HepG2 (cell line): Measurements from ENCODE around the gene LDLRAD3. TPM values are rescaled to one million over a fixed set of nuclear protein-coding genes. Genes with fewer than 3 reads are reported as not detected.

Experiments used
- ATAC-seq: fragments of 200-7000 bp; cut with Tn5 transposase; 3 replicates; pipeline ENCODE4 v1.9.1; 2020; ENCODE audit warnings: mild to moderate bottlenecking, moderate library complexity
- BruUV-seq: library from RNA; stranded (reverse); fragments of 400-500 nt; replicated peaks from 2 replicates; lab custom pipeline; 2021; lab: Mats Ljungman, UMichigan
- CTCF ChIA-PET: fragments of 300-600 bp; formaldehyde crosslinking; extraction: SDS; loops from one replicate; lab custom pipeline; 2021; ENCODE audit warnings: low total read pairs, inconsistent platforms, low intra/inter-chr PET ratio; lab: Yijun Ruan, JAX
- POLR2A ChIA-PET: fragments of 350-600 bp; sonication (Branson Sonifier 250); formaldehyde crosslinking; loops from one replicate; lab custom pipeline; 2020; ENCODE audit warnings: antibody characterized with exemption, inconsistent platforms; lab: Yijun Ruan, JAX
- DNase-seq: peaks from one replicate; pipeline ENCODE4 v3.0.0-alpha.2; 2015; ENCODE audit warnings: low spot score
- FAIRE-seq: peaks from 3 replicates; lab custom pipeline; 2011; peaks lifted over from hg19 to GRCh38; lab: Jason Lieb, UNC
- H2AFZ ChIP-seq: one replicate; pipeline ENCODE4 v1.6.1; 2011; ENCODE audit warnings: low read length, inconsistent platforms
- H3K27ac ChIP-seq: fragments of 300-600 bp; 3 replicates; pipeline ENCODE4 v1.8.0; 2011; ENCODE audit warnings: mixed run types, mild to moderate bottlenecking, mixed read lengths, low read length, inconsistent platforms; ENCODE audit not compliant: insufficient read depth; ENCODE audit errors: extremely low read length
- H3K27me3 ChIP-seq, 2 experiments: fragments of 200-600 bp in 1 of 2; 2 replicates in 1 of 2; 3 replicates in 1 of 2; pipeline versions ENCODE4 v1.6.0 to v1.8.0; 2011; ENCODE audit warnings: low read length in 2 of 2, mild to moderate bottlenecking in 2 of 2, moderate library complexity in 2 of 2, inconsistent platforms in 1 of 2; ENCODE audit not compliant: insufficient read depth in 2 of 2, control insufficient read depth in 1 of 2
- H3K36me3 ChIP-seq, 2 experiments: fragments of 200-600 bp in 1 of 2; replicated peaks in 1 of 2; 2 replicates in 1 of 2; 3 replicates in 1 of 2; pipeline versions ENCODE4 v1.5.1 to v1.8.0; 2011; ENCODE audit warnings: low read length in 2 of 2, inconsistent platforms in 1 of 2; ENCODE audit not compliant: insufficient read depth in 2 of 2, control insufficient read depth in 1 of 2
- H3K4me1 ChIP-seq: 2 replicates; pipeline ENCODE4 v1.5.1; 2012; ENCODE audit warnings: low read length, inconsistent platforms; ENCODE audit not compliant: insufficient read depth
- H3K4me2 ChIP-seq: 2 replicates; pipeline ENCODE4 v1.6.0; 2011; ENCODE audit warnings: low read depth, low read length, inconsistent platforms
- H3K4me3 ChIP-seq, 3 experiments: fragments of 200-600 bp in 1 of 3; sonication (generic), shearing (Covaris generic) in 1 of 3; replicated peaks in 1 of 3; 2 replicates each; pipeline ENCODE4 v1.5.1; 2011 to 2016; ENCODE audit warnings: low read length in 3 of 3, inconsistent platforms in 2 of 3, low read depth in 2 of 3, mild to moderate bottlenecking in 2 of 3, control low read depth in 1 of 3, mixed read lengths in 1 of 3; ENCODE audit not compliant: insufficient read depth in 1 of 3
- H3K79me2 ChIP-seq: one replicate; pipeline ENCODE4 v1.6.1; 2011; ENCODE audit warnings: low read length, inconsistent platforms; ENCODE audit not compliant: insufficient read depth
- H3K9ac ChIP-seq: 2 replicates; pipeline ENCODE4 v1.6.0; 2011; ENCODE audit warnings: mild to moderate bottlenecking, low read depth, low read length, inconsistent platforms; ENCODE audit not compliant: insufficient read depth
- H3K9me3 ChIP-seq: 2 replicates; pipeline ENCODE4 v1.5.1; 2012; ENCODE audit warnings: mild to moderate bottlenecking, low read length
- H4K20me1 ChIP-seq: 2 replicates; pipeline ENCODE4 v1.6.0; 2011; ENCODE audit warnings: inconsistent platforms, mild to moderate bottlenecking, low read length, moderate library complexity; ENCODE audit not compliant: insufficient read depth
- AGO2 ChIP-seq: fragments of 200-400 bp; formaldehyde crosslinking; optimal IDR thresholded peaks from 2 replicates; pipeline ENCODE3; 2017; ENCODE audit warnings: mild to moderate bottlenecking, low read depth, low read length, moderate library complexity
- EP300 ChIP-seq, 3 experiments: sonication (generic) in 1 of 3; formaldehyde crosslinking in 1 of 3; IDR thresholded peaks; 2 replicates each; pipeline versions ENCODE4 v1.5.1 to v1.6.1; 2011 to 2020; ENCODE audit warnings: low read depth in 2 of 3, low read length in 2 of 3, borderline replicate concordance in 1 of 3, improper control_type of control experiment in 1 of 3, mild to moderate bottlenecking in 1 of 3, missing genetic modification reagents in 1 of 3, moderate library complexity in 1 of 3
- HNRNPH1 ChIP-seq: fragments of 200-400 bp; formaldehyde crosslinking; optimal IDR thresholded peaks from 2 replicates; pipeline ENCODE3; 2017; ENCODE audit warnings: mild to moderate bottlenecking, low read depth, low read length
- JDP2 ChIP-seq: sonication (generic); formaldehyde crosslinking; IDR thresholded peaks from 2 replicates; pipeline ENCODE4 v1.8.1; 2022; ENCODE audit warnings: missing genetic modification reagents, borderline replicate concordance
- MIXL1 ChIP-seq: IDR thresholded peaks from 2 replicates; pipeline ENCODE4 v1.6.1; 2016
- PHF20 ChIP-seq: sonication (generic); formaldehyde crosslinking; IDR thresholded peaks from 2 replicates; pipeline ENCODE4 v1.5.0; 2020; ENCODE audit warnings: mild to moderate bottlenecking, missing genetic modification reagents
- XBP1 ChIP-seq: sonication (generic); formaldehyde crosslinking; IDR thresholded peaks from 2 replicates; pipeline ENCODE4 v1.5.0; 2020; ENCODE audit warnings: missing genetic modification reagents
- ZC3H4 ChIP-seq: sonication (generic); formaldehyde crosslinking; IDR thresholded peaks from 2 replicates; pipeline ENCODE4 v1.4.0; 2020; ENCODE audit warnings: missing genetic modification reagents, borderline replicate concordance
- ZNF34 ChIP-seq: sonication (generic); formaldehyde crosslinking; IDR thresholded peaks from 2 replicates; pipeline ENCODE4 v1.4.0; 2020; ENCODE audit warnings: mild to moderate bottlenecking, missing genetic modification reagents, borderline replicate concordance
- WGBS: methylation state at CpG from one replicate; pipeline ENCODE4 v1.1.6; 2017; ENCODE audit warnings: low lambda C conversion rate; 5-methylcytosine and 5-hydroxymethylcytosine counted together
- in situ Hi-C: cut with HindIII; loops from 2 replicates; pipeline ENCODE4 v1.10.0; 2017; ENCODE audit warnings: low pct_unique_long_range_greater_than_20kb; ENCODE audit not compliant: extremely low pct_ligation_motif_present
- intact Hi-C: fragments of 100-400 bp; cut with micrococcal nuclease; formaldehyde crosslinking; loops from one replicate; pipeline ENCODE4 v1.10.0; 2022; ENCODE audit not compliant: unreplicated experiment
- polyA plus RNA-seq, 8 experiments: library from polyadenylated mRNA; depleted of rRNA in 3 of 8; stranded (reverse) in 7 of 8; unstranded in 1 of 8; fragments of >200 nt; fragmentation: Illumina TruSeq in 4 of 8; extraction: Trizol in 4 of 8; gene quantifications; 2 replicates each; pipeline versions ENCODE4 v1.2.1 to v1.2.3, GENCODE V29; 2011 to 2016; ENCODE audit warnings: low read depth in 4 of 8, missing spikeins in 1 of 8, mixed read lengths in 1 of 8; ENCODE audit not compliant: insufficient read depth in 1 of 8
- total RNA-seq, 5 experiments: library from RNA; depleted of rRNA; stranded (reverse); fragments of >200 nt; fragmentation: Illumina TruSeq; extraction: Trizol; gene quantifications; 2 replicates each; pipeline ENCODE4 v1.2.3, GENCODE V29; 2016; ENCODE audit warnings: low read depth in 1 of 5
- TF ChIP-seq, protein P1 (sequence below): sonication (generic); formaldehyde crosslinking; IDR thresholded peaks from 2 replicates; pipeline ENCODE4 v1.4.0; 2020; ENCODE audit warnings: low read depth, mild to moderate bottlenecking, missing genetic modification reagents
- TF ChIP-seq, protein P2 (sequence below): sonication (generic); formaldehyde crosslinking; IDR thresholded peaks from 2 replicates; pipeline ENCODE4 v1.5.0; 2020; ENCODE audit warnings: missing genetic modification reagents
- TF ChIP-seq, protein P3 (sequence below): IDR thresholded peaks from 2 replicates; pipeline ENCODE4 v1.6.1; 2016; ENCODE audit warnings: mild to moderate bottlenecking
- TF ChIP-seq, protein P4 (sequence below): sonication (generic); formaldehyde crosslinking; IDR thresholded peaks from 2 replicates; pipeline ENCODE4 v1.5.0; 2020; ENCODE audit warnings: mild to moderate bottlenecking, missing genetic modification reagents
- TF ChIP-seq, protein P5 (sequence below): sonication (generic); formaldehyde crosslinking; IDR thresholded peaks from 2 replicates; pipeline ENCODE4 v1.4.0; 2020; ENCODE audit warnings: missing genetic modification reagents, borderline replicate concordance

Gene LDLRAD3
- total and polyA plus RNA-seq, 2 of the 13 experiments (the other 11 are each of a cell fraction or from before 2014, with no cell fraction given): 0.50 to 0.60 TPM

DNA sequence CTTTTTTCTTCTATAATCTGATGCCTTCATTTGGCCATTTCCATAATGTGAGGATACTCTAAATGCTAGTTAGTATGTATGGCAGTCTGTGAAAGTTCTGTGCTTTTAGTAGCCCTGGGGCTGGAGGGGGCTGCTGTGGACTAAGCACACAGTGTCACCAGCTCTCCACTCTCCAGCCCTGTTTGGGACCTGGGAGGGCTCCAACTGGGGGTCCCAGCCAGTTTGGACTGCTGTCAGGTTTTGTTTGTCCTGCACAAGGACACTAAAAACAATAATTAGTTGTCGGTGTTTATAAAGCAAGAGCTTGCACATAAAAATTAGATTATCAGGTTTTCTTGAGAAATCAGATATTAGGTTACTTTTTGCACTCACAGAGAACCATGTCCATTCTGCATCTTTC is 103.1 kb downstream of the LDLRAD3 start:
- no peak overlapping the region for H3K4me2 ChIP-seq
- DNase-seq (no peak), ATAC-seq (no peak), FAIRE-seq (no peak)
- BruUV-seq: no TSS peak
- no peak overlapping the region for H2AFZ ChIP-seq
- H3K27ac ChIP-seq: no peak overlapping the region
- H3K9ac ChIP-seq: no peak overlapping the region
- H3K79me2 ChIP-seq: no peaks in the 10 kb centered on the region
- in situ Hi-C loops: loop anchor here (10.0 kb wide), 1 partner anchor 218 kb away; no protein-coding TSS in a partner anchor
- WGBS: 38% methylated on average over 1 of the region's 1 CpG
- intact Hi-C loops: no loop called here
- H3K4me3 ChIP-seq: no peak overlapping the region
- ChIA-PET CTCF (no interaction called here), POLR2A (no interaction called here)
- H3K36me3 ChIP-seq: no peaks in the 10 kb centered on the region
- H3K9me3 ChIP-seq: no peaks in the 10 kb centered on the region
- no peaks in the 10 kb centered on the region for H4K20me1 ChIP-seq
- no peaks in the 10 kb centered on the region for H3K4me1 ChIP-seq
- peaks cover 0 to 1% of the 10 kb centered on the region in 2 experiments; a peak in 1 of 5 replicates for H3K27me3 ChIP-seq
- TF ChIP-seq ZC3H4 (no peak), HNRNPH1 (no peak), PHF20 (CRISPR knock-in tag) (no peak), XBP1 (CRISPR knock-in tag) (no peak), MIXL1 (CRISPR knock-in tag) (no peak), JDP2 (no peak), EP300 (IDR thresholded peaks at IDR 0.05; ENCODE audit: low read depth in 2 of 2, low read length in 2 of 2) (no peak), EP300 (CRISPR knock-in tag; IDR thresholded peaks at IDR 0.05; ENCODE audit: borderline replicate concordance) (no peak), AGO2 (no peak), ZNF34 (no peak)
- TF ChIP-seq, protein P1, sequence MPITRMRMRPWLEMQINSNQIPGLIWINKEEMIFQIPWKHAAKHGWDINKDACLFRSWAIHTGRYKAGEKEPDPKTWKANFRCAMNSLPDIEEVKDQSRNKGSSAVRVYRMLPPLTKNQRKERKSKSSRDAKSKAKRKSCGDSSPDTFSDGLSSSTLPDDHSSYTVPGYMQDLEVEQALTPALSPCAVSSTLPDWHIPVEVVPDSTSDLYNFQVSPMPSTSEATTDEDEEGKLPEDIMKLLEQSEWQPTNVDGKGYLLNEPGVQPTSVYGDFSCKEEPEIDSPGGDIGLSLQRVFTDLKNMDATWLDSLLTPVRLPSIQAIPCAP (CRISPR knock-in tag): no peak
- TF ChIP-seq, protein P2, sequence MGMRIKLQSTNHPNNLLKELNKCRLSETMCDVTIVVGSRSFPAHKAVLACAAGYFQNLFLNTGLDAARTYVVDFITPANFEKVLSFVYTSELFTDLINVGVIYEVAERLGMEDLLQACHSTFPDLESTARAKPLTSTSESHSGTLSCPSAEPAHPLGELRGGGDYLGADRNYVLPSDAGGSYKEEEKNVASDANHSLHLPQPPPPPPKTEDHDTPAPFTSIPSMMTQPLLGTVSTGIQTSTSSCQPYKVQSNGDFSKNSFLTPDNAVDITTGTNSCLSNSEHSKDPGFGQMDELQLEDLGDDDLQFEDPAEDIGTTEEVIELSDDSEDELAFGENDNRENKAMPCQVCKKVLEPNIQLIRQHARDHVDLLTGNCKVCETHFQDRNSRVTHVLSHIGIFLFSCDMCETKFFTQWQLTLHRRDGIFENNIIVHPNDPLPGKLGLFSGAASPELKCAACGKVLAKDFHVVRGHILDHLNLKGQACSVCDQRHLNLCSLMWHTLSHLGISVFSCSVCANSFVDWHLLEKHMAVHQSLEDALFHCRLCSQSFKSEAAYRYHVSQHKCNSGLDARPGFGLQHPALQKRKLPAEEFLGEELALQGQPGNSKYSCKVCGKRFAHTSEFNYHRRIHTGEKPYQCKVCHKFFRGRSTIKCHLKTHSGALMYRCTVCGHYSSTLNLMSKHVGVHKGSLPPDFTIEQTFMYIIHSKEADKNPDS: no peak
- TF ChIP-seq, protein P3, sequence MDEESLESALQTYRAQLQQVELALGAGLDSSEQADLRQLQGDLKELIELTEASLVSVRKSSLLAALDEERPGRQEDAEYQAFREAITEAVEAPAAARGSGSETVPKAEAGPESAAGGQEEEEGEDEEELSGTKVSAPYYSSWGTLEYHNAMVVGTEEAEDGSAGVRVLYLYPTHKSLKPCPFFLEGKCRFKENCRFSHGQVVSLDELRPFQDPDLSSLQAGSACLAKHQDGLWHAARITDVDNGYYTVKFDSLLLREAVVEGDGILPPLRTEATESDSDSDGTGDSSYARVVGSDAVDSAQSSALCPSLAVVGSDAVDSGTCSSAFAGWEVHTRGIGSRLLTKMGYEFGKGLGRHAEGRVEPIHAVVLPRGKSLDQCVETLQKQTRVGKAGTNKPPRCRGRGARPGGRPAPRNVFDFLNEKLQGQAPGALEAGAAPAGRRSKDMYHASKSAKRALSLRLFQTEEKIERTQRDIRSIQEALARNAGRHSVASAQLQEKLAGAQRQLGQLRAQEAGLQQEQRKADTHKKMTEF: no peak
- TF ChIP-seq, protein P4, sequence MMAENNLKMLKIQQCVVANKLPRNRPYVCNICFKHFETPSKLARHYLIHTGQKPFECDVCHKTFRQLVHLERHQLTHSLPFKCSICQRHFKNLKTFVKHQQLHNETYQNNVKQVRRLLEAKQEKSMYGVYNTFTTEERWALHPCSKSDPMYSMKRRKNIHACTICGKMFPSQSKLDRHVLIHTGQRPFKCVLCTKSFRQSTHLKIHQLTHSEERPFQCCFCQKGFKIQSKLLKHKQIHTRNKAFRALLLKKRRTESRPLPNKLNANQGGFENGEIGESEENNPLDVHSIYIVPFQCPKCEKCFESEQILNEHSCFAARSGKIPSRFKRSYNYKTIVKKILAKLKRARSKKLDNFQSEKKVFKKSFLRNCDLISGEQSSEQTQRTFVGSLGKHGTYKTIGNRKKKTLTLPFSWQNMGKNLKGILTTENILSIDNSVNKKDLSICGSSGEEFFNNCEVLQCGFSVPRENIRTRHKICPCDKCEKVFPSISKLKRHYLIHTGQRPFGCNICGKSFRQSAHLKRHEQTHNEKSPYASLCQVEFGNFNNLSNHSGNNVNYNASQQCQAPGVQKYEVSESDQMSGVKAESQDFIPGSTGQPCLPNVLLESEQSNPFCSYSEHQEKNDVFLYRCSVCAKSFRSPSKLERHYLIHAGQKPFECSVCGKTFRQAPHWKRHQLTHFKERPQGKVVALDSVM (CRISPR knock-in tag): no peak
- TF ChIP-seq, protein P5, sequence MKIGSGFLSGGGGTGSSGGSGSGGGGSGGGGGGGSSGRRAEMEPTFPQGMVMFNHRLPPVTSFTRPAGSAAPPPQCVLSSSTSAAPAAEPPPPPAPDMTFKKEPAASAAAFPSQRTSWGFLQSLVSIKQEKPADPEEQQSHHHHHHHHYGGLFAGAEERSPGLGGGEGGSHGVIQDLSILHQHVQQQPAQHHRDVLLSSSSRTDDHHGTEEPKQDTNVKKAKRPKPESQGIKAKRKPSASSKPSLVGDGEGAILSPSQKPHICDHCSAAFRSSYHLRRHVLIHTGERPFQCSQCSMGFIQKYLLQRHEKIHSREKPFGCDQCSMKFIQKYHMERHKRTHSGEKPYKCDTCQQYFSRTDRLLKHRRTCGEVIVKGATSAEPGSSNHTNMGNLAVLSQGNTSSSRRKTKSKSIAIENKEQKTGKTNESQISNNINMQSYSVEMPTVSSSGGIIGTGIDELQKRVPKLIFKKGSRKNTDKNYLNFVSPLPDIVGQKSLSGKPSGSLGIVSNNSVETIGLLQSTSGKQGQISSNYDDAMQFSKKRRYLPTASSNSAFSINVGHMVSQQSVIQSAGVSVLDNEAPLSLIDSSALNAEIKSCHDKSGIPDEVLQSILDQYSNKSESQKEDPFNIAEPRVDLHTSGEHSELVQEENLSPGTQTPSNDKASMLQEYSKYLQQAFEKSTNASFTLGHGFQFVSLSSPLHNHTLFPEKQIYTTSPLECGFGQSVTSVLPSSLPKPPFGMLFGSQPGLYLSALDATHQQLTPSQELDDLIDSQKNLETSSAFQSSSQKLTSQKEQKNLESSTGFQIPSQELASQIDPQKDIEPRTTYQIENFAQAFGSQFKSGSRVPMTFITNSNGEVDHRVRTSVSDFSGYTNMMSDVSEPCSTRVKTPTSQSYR (CRISPR knock-in tag): no peak
